HCEC 1CT (cell line): ENCODE data around the gene SORL1-AS1.

Experiments
- DNase-seq: peaks from one replicate; pipeline ENCODE4 v3.0.0-alpha.2; 2017

Gene SORL1-AS1

DNA sequence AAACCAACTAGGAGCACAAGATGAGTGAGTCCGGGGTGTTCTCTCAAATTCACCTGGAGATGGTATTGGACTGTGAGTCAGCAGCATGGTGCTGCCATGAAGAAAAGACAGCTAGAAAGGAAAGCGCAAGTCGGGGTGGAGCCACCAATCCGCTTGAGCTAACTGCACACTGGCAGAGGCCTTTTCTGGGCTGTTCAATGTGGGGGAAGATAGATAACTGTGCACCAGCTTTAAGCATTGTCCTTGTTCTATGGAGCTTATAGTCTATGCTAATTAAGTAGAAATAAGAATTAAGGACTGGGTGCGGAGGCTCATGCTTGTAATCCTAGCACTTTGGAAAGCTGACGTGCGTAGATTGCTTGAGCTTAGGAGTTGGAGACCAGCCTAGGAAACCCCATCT is 21.9 kb upstream of the SORL1-AS1 start:
- DNase-seq: no peak

DNA sequence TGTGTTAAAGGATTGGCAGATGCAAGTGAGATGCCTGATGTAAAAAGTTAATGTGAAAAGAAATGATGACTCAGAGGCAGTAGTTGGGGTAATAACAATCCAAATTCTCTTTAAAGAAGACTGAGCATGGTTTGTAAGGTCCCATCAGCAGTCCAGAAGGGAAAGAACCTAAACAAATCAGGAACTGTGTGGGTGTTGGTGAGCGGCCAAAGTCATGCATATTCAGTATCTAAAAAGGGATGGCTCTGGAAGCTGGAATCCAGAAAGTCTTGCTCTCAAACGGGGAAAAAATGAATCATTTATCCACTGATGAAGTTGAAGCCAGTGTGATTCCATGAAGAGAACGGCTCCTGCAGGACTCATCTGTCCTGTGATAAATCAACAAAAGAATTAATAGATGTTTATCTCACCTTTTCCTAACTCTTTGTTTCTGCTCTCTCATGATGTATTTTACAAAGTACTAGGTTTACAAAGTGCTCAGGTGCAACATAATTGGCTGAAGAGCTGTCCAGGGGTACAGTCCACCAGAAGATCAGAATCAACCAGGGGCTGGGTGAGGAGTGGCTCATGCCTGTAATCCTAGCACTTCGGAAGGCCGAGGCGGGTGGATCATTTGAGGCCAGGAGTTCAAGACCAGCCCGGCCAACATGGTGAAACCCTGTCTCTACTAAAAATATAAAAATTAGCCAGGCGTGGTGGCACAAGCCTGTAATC is 20.5 kb upstream of the SORL1-AS1 start:
- no peak for DNase-seq

DNA sequence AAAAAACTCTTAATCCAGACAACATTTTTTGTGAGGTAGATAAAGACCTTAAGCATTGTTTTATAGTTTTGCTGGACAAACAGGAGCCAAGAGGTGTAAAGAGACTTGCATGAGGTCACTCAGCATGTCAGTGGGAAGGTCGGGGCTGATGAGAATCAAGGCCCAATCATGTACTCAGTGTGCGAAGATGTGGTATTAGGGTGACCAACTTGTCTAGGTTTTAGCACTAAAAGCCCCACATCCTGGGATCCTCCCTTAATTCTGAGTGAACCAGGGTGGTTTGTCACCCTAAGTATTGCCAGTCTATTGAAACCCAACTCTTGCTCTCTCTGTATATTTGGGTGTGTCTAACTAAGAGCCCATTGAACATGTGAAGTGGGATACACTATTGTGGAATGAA is 19.5 kb upstream of the SORL1-AS1 start:
- no peak for DNase-seq

DNA sequence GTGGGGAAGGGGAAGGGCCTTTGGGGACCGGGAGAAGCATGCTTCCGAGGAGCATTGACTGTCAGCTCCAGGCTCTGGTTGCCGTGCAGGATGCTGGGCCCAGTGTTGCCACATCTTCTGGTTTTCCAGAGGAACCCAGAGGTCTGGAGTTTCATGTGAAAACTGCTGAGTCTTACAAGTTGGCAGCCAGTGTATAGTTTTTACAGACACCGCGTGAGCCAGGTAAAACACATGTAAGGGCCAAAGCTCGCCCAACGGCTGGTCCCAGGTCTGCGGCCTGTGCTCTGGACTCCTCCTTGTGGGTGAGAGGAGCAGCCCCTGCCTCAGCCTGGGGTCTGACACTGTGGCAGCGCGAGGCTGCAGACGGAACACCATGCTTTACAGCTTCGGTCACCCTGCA is 18.4 kb upstream of the SORL1-AS1 start:
- DNase-seq: no peak

DNA sequence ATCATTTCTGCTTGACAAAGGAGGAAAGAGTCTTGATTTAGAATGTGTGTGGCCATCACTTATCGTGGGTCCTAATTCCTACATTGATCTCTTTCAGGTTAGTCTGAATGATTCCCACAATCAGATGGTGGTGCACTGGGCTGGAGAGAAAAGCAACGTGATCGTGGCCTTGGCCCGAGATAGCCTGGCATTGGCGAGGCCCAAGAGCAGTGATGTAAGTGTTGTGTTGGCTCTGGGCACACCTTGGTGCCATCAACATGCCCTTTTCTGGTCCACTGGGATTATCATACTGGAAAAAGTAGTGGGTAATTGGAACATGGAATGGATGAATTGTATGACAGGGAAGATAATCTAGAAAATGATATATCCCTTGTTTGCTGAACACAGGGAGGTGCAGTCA is 17.1 kb upstream of the SORL1-AS1 start:
- no peak for DNase-seq

DNA sequence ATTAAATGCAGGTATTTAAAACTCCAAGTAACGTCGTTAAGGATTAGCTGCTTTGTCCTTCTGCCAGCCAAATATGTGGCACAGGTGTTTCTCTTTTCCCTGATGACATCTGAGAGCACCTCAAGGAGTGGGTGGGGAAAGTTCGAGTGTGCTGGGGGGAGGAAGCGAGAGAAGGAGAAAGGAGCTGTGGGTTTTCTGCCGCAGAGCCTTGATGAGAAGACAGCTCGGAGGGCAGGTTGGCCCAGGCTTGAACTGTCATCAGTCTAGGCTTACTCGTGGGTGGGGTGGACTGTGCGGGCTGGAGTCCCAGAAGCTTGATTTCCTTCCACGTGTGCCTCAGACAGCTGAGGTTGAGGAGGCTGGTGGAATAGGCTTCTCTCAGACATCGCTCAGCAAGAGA is 15.2 kb upstream of the SORL1-AS1 start:
- no peak for DNase-seq

DNA sequence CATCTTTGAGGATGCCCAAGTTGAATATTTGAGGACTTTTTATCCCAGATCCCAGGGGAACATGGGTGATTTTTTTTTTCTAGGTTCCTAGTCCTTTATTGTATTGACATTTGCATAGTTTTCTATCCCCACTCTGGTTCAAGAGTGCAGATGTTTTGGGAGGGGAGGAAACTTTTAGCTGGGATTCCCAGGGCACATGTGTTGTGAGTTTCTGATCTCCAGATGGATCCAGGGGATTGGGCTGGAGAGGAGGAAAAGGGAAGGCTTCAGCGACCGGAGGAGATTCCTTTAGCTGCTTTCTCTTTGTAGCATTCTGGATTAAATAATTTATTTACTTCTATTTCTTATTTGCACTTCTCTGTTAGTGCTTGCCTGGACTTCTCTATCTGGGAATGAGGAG is 14.7 kb upstream of the SORL1-AS1 start:
- DNase-seq: no peak

DNA sequence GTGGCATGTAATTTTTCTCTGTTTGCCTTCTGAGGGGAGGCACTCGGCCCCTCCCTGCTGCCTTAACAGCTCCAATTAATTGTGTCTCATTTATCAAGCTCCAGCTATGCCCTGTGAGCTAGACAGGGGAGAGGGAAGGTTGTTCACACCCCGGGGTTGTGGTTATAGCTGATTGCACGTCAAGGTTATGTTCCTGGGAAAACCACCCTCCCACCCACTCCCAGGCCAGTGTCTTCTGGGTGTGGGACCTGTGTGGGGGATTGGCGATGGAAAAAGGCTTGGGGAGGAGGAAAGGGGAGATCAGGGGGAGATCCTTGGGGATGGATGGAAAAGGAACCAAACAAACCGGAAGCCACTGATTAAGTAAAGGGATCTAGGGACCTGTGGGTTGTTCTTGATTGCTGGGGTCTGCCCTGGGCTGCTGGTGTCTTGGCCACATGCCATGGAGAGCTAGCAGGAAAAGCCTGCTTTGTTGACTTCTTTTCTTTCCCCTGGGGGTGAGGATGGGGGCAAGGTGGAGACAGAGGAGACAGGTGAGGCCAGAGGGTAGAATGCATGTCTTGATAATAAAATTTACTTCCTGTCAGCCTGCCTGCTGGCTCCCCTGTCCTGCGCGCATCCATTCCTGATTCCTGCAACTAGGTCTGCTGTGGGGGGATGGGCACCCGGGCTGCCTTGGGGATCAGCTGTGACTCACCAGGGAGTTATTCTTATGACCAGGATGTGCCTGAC is 13.5 kb upstream of the SORL1-AS1 start:
- peak; percentile 92 for DNase-seq

DNA sequence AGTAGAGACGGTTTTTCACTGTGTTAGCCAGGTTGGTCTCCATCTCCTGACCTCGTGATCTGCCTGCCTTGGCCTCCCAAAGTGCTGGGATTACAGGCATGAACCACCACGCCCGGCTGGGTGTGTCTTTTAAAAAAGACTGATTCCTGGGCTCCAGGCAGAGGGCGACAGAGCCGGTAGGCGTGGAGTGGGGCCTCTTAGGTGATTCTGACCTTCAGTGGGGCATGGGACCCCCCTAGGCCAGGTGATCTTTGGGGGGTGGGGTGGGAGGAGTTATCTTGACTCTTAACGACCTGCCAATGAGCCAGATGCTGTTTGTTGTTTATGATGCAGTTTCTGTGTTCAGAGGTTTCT is 12.9 kb upstream of the SORL1-AS1 start:
- no peak for DNase-seq

DNA sequence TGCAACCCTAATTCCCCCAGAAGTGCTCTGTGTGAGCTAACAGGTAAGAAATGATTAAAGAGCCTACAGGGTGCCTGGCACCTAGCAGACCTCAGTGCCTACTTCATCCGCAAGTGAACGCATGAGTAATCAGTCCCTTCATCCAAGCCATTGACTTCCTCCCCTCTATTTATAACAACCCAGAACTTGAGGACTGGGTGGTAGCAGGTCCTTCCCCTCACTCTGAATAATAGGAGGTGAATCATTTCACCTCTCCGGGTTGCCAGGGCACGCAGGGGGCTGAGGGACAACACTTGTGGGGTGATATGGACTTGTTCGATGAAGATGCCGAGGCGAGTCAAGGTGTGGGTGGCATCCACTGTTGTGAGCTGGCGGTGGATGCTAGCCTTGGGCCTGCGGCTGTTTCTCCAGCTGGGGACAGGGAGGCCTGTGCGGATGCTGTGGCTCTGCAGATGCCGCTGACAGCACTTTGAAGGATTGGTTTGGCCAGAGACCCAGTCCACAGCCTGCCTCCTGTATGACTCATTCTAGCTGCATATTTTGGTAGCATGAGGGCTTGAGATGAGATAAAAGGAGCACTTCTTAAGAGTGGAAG is 11.7 kb upstream of the SORL1-AS1 start:
- DNase-seq: peak; percentile 82

DNA sequence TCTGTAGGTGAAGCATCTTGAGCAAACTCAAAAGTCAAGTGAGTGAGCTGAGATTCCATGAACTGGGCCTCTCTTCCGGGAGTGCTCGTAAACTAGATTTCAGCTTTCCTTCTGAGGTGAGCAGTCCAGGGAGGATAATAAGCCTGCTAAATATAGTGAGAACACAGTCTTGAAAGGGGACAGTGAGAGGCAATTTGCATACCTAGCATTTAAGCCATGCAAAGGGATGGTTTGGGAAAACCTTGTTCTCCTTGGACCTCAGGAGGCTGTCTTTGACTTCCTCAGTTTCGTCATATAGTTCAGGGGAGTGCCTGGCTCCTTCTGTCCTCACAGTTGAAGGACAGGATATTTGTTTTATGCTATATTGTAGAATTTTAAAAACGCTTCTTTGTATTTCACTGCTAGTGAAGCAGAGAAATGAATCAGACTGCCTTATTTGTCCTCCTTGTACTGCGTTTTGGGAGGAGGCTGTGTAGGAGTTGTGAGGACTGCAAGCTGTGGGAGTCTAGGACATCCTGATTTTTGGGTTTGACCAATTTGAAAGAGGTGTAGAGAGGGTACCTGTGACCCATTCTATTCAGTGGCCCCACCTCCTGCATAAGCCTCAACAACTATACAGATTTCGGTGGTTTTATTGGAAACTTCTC is 11.0 kb upstream of the SORL1-AS1 start:
- DNase-seq: no peak

DNA sequence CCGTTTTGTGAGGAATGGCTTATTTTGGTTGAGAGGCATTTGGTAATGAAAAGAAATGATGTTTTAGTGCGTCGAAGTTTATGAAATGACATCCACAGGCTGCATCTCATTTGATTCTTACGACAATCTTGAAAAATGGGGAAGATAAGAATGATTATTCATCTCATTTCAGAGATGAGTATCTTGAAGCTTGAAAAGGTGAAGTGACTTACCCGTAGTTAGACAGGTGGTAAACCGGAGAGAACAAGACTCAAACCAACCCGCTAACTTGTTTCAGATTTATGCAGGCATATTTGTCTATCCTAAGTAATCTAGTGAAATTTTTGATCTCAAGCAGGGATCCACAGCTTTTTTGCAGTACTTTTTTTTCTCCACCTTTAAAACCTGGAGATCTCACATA is 9.1 kb upstream of the SORL1-AS1 start:
- DNase-seq: no peak

DNA sequence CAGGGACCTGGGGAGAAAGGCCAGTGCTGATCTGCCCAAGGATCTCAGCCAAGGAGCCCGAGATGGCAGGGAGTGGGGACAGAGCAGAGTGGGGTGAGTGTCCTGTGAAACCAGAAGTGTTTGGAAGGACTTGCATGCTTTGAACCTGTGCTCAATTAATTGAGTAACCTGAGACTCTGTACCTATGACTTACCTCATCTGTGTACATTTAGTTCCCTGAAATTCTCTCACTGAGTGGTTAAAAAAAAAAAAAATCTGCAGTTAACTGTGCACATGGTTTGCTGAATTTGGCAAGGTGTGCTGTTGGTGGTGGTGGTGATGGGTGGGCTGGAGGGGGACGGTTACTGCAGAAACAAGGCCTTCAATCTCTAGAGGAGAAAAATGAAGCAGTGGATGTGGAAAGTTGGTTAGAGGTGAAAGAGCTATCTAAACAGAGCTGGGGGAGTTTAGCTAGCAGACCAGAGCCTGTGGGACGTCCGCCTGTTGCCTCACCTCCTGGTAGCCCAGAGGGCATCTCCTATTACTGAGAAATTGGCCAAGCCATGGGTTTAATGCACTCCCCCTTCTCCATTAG is 8.3 kb upstream of the SORL1-AS1 start:
- DNase-seq: no peak

DNA sequence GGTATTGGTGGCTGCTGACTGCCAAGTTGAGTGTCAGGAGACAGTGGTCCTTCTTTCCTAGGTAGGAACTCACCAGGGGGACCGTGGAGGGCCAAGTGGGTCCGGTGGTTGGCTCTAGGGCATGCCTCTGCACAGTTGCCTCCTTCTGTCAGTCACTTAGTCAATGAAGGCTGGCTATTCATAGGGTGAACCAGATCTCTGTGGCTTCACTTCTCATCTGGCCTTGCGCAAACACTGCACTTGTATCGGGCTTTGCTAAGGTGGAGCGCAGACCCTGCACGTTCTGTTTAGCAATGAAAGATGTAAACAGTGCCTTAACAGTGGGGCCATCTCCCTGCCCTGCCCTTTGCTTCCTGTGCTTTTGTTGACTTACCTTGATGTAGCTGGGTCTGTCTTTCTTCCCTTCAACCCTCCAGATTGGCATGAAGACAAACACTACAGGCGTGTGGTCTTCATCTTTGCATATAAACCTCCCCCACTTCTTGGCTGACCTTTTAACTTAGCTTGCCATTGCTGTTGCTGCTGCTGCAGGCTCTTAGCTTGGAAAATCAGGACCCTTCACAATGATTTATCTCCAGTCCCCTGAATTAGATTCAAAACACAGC is 6.7 kb upstream of the SORL1-AS1 start:
- DNase-seq: no peak

DNA sequence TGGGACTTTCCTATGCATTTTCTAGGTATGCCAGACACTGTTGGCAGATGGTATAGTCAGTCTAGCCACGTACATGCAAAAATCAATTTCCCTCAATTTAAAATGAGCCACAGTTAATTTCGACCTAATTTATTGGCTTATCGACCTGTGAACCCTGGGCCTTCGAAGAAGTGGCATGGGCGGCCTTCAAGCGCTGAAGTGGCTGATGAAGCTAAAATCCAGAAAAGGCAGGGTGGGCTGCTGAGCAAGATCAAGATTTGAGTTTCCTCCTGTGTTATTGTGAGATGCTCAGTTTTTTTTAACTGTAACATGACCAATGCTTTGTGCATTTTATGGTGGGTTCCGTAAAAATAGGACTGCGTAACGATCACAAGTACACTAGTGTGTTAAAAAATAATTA is 5.8 kb upstream of the SORL1-AS1 start:
- no peak for DNase-seq

DNA sequence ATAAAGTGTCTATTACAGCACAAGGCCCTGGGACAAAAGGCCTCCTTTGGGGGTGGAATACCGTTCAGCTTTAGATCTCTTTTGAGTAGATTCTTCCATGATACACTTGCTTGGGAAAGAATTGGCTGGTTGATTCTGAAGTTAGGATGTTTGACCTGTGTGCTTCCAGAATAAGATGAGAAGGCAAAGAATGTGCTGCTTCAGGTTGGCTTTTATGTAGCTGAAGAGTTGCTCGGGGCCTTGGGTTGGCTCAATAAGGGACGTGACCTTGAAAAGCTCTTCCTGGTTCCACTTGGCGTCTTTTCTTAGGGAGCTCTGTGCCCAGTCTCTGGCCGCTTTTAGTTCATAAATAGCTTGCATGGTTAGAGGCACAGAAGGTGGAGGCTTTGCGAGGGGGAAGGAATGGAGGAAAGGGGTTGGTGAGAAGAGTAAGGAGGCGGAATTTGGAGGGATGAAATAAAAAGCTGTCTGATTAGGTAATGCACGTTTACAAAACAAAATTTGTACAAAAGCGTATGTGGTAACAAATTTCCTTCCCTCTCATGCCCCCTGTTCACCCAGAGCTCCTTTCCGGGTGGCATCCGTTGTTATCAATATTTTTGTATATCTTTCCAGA is 4.2 kb upstream of the SORL1-AS1 start:
- no peak for DNase-seq

DNA sequence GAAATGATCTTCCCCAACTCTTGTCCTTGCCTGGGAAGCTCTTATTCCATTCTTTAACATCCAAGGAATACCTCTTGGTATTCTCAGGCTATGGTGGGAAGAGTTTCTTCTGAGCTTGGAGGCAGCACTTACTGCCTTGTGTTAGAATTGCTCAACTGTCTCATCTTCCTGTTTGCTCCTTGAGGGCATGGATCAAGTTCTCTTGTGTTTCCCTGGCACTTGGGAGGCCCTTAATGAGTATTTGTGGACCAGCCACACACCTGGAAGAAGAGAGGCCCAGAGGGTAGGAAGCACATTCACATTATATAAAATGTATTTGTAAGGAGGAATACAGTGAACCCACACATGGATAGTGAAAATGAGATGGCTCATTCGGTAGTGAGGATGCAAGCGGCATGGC is 3.4 kb upstream of the SORL1-AS1 start:
- no peak for DNase-seq

DNA sequence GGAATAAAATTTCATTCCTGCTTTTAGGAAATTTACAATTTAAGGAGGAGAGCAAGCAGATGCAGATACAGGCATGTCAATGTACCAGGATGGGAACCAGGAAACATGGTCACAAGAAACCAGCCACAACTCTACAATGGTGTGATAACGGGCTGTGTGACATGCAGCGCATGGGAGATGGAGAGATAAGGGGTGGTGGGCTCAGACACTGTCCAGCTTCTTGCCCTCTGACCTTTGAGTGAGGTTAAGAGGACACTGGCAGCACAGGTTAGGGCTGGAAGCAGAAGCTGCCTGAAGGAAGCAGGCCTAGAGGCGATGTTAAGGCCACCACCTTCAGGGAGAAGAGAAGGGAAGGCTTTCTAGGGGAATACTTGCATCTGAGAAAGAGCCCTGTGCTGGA is 2.3 kb upstream of the SORL1-AS1 start:
- no peak for DNase-seq

DNA sequence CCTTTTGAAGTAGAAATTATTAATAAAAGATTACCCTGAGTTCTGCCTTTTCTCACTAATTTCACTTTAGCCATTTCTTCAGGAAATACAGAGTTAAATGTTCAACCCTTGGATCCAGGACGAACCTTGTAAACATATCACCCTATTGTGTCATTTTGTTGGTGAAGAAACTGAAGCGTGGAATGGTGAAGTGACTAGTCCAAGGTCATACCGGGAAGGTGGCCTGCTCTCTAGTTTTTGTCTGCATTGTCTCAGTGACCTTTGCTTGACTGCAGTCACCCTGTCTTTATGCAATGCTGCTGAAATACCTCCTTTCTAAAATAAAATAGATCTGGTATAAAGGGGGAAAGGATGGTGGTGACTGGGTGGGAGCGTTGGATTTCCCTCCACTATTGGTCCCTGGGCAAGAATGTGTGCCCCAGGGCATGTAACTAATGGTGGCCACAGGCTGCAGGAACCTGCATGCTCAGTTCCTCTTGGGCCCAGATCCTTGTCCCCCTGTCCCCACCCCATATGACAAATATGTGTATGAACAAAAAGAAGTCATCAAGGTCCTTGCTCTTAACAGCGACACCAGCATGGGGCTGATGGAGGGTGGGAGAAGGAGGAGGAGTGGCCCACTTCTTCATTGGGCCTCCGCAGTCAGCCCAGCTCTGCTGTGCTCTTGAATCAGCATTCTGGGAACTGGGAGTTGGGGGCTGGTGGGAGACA is 977 bp upstream of the SORL1-AS1 start:
- DNase-seq: no peak

DNA sequence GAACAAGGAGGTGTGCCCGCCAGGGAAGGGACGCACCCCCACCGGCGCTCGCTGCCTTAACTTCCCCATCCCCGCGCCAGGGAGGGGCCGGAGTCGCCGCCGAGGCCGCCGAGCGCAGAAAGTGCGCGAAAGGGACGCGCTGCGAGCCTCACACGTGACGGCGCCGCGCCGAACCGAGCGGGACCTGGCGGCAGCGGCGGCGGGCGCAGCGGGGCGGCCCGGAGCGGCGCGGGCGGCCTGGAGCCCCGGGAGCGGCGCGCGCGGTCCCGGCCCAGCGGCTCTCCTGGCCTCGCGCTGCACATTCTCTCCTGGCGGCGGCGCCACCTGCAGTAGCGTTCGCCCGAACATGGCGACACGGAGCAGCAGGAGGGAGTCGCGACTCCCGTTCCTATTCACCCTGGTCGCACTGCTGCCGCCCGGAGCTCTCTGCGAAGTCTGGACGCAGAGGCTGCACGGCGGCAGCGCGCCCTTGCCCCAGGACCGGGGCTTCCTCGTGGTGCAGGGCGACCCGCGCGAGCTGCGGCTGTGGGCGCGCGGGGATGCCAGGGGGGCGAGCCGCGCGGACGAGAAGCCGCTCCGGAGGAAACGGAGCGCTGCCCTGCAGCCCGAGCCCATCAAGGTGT is 670 bp downstream of the SORL1-AS1 start, which contains the start of gene SORL1:
SORL1 (plus strand) TSS at position 329 of the 623 bp plus-strand sequence; CDS start at position 347, 18 bp downstream.
- peak; percentile 3 for DNase-seq
